RWPE2 (cell line): ENCODE data around the gene PAXIP1.

Experiments used
- ATAC-seq: fragments of 200-7000 bp; cut with Tn5 transposase; 3 replicates; pipeline ENCODE4 v1.9.1; 2021; ENCODE audit warnings: low read depth
- DNase-seq: peaks from one replicate; pipeline ENCODE4 v3.0.0-alpha.2; 2020; ENCODE audit warnings: low spot score
- H3K27ac ChIP-seq: fragments of 450-650 bp; 2 replicates; pipeline ENCODE4 v1.5.1; 2017; ENCODE audit warnings: mild to moderate bottlenecking; ENCODE audit not compliant: poor library complexity, severe bottlenecking
- H3K27me3 ChIP-seq: fragments of 250-450 bp; sonication (Bioruptor Pico); 2 replicates; pipeline ENCODE4 v1.5.1; 2021; ENCODE audit warnings: mild to moderate bottlenecking, moderate library complexity; ENCODE audit not compliant: insufficient read depth, poor library complexity, severe bottlenecking
- H3K36me3 ChIP-seq: fragments of 250-450 bp; sonication (Bioruptor Pico); 2 replicates; pipeline ENCODE4 v1.5.1; 2020; ENCODE audit warnings: low read depth, mild to moderate bottlenecking, moderate library complexity
- H3K4me1 ChIP-seq: fragments of 250-450 bp; sonication (Bioruptor Pico); 2 replicates; pipeline ENCODE4 v1.5.1; 2021; ENCODE audit warnings: mild to moderate bottlenecking, moderate library complexity; ENCODE audit not compliant: insufficient read depth, poor library complexity, severe bottlenecking
- H3K4me3 ChIP-seq: fragments of 250-450 bp; sonication (Bioruptor Pico); 2 replicates; pipeline ENCODE4 v1.5.1; 2021; ENCODE audit warnings: mild to moderate bottlenecking, moderate library complexity; ENCODE audit not compliant: severe bottlenecking
- H3K9me3 ChIP-seq: fragments of 250-450 bp; sonication (Bioruptor Pico); 2 replicates; pipeline ENCODE4 v1.5.1; 2021; ENCODE audit warnings: mild to moderate bottlenecking, moderate library complexity; ENCODE audit not compliant: severe bottlenecking
- CTCF ChIP-seq: fragments of 450-650 bp; IDR thresholded peaks from one replicate; pipeline ENCODE4 v1.5.1; 2017; ENCODE audit warnings: mild to moderate bottlenecking, moderate library complexity; ENCODE audit not compliant: poor library complexity, severe bottlenecking

Gene PAXIP1

GRCh38 chr7:154905146-154905545 is 97.8 kb downstream of the PAXIP1 start:
- no peak for ATAC-seq
- Histone ChIP-seq H3K27me3 (no peaks in the 10 kb centered on the region), H3K27ac (no peak overlapping the region), H3K36me3 (no peaks in the 10 kb centered on the region), H3K9me3 (no peaks in the 10 kb centered on the region), H3K4me3 (no peak overlapping the region), H3K4me1 (no peaks in the 10 kb centered on the region)
- no peak for DNase-seq
- no peak for TF ChIP-seq CTCF

DNA sequence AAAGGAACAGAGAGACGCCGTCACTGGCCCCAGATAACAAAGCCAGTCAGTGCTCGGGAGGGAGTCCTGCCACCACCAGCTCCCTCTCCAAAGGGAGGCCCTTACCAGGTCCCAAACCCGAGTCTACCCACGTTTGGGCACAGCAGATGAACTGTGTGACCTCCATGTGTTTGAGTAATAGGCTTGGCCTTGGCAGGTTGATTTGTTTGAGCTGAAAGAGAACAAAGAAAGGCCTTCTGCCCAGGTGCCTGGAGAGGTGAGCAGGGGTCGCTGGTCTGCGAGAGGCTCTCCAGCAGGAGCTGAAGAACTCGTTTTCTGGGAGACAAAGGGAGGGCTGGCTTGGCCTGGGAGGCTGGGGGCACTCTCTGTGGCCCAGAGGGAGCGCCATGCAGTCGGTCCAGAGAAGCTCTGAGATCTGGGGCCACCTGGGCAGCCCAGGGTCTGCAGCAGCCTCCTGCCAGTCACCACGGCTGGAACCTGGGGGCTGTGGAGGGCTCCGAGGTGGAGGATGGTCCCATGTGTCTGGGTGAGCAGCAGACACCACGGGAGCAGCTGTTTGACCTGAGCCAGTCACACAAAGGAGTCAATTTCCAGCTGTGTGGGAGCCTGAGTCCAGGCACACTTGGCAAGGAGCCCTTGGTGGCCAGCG is 99.7 kb downstream of the PAXIP1 start:
- H3K27ac ChIP-seq, result no peak overlapping the region
- ATAC-seq, result no peak
- no peaks in the 10 kb centered on the region for H3K9me3 ChIP-seq

GRCh38 chr7:154902600-154903082 is 100.3 kb downstream of the PAXIP1 start:
- Histone ChIP-seq H3K9me3 (no peaks in the 10 kb centered on the region), H3K4me3 (no peak overlapping the region), H3K4me1 (no peaks in the 10 kb centered on the region), H3K27me3 (no peaks in the 10 kb centered on the region), H3K27ac (no peak overlapping the region), H3K36me3 (no peaks in the 10 kb centered on the region)
- ATAC-seq, result no peak
- TF ChIP-seq CTCF, result no peak
- no peak for DNase-seq

More for the DNA sequence above, 99.7 kb downstream of the PAXIP1 start:
- Histone ChIP-seq H3K36me3 (no peaks in the 10 kb centered on the region), H3K27me3 (no peaks in the 10 kb centered on the region), H3K4me1 (no peaks in the 10 kb centered on the region), H3K4me3 (no peak overlapping the region)
- no peak for TF ChIP-seq CTCF
- no peak for DNase-seq

DNA sequence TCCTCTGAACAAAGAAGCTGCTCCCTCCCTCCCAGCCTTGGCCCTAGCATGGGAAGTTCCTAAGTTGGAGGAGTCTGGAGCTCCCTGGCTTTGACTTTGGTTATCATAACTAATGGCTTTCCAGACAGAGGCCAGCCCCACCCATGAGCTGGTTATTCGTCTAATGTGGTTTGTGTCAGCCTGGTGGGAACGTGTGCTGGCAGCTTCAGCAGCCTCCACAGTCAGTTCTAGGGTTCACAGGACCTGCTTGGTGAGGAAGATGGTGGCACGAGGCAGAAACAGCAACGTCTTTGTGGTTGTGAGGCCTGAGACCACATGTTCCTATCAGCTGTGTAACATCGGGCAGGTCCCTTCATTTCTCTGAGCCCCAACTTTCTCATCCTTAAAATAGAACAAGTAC is 103.1 kb downstream of the PAXIP1 start:
- TF ChIP-seq CTCF, result no peak
- H3K4me1 ChIP-seq, result no peaks in the 10 kb centered on the region
- H3K4me3 ChIP-seq, result no peak overlapping the region
- ATAC-seq, result no peak
- no peaks in the 10 kb centered on the region for H3K9me3 ChIP-seq
- H3K36me3 ChIP-seq, result no peaks in the 10 kb centered on the region
- DNase-seq, result no peak
- no peak overlapping the region for H3K27ac ChIP-seq
- H3K27me3 ChIP-seq, result no peaks in the 10 kb centered on the region

DNA sequence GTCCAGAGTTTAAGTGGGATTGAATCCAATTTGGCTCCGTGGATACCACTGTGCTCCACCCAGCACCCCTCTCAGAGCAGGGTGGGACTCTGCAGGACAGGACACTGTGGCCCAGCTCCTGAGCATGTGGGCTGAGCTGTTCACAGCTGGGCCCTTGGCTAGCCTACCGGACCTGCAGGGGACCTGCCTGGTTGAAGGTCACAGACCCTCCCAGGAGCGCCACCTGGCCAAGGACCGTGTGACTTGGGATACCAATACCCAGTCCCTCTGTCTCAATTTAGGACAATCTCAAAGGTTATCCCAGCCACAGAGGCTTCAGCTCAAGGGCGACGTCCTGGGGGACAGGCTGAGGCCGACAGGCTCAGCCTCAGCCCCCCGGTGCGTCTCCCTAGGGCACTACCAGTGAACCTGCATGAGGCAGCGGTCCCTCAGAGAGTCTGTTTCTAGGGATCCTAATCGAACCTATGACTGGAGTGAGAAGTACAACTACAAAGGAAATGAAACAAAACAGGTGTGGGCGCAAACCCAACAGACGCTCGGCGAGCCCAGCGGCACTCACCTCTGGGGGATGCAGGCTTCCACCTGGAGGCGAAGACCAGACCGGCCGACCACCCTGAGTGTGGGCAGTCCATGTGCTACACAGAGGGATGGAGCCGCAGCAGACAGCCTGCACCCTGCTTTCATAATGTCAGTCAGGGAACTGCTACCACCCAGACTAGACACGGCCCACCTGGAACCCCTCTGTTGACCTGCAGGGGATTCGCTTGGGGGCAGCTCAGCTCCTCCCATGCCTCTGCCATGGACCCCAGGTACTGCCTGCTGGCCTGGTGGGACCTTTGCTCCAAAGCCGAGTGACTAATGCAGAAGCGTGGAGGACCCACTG is 103.7 kb downstream of the PAXIP1 start:
- DNase-seq (no peak), ATAC-seq (no peak)
- H3K4me3 ChIP-seq, result no peak overlapping the region
- TF ChIP-seq CTCF, result no peak
- no peaks in the 10 kb centered on the region for H3K4me1 ChIP-seq
- H3K36me3 ChIP-seq, result no peaks in the 10 kb centered on the region
- no peaks in the 10 kb centered on the region for H3K27me3 ChIP-seq
- no peak overlapping the region for H3K27ac ChIP-seq
- no peaks in the 10 kb centered on the region for H3K9me3 ChIP-seq
